ELF-1 (cell line): ENCODE results near the gene SMYD2.
"Not testable (repeated sequence)": the region's sequence is repeated elsewhere in the genome, so short reads cannot be mapped to it uniquely, and the experiment has no call there.

Experiments used
- DNase-seq: peaks from one replicate; pipeline ENCODE4 v3.0.0-alpha.2; 2016; ENCODE audit warnings: low read depth, low spot score

SMYD2 gene

GRCh38 chr1:214271995-214272731 lies 8.8 kb upstream of the SMYD2 start:
- DNase-seq = no peak

DNA sequence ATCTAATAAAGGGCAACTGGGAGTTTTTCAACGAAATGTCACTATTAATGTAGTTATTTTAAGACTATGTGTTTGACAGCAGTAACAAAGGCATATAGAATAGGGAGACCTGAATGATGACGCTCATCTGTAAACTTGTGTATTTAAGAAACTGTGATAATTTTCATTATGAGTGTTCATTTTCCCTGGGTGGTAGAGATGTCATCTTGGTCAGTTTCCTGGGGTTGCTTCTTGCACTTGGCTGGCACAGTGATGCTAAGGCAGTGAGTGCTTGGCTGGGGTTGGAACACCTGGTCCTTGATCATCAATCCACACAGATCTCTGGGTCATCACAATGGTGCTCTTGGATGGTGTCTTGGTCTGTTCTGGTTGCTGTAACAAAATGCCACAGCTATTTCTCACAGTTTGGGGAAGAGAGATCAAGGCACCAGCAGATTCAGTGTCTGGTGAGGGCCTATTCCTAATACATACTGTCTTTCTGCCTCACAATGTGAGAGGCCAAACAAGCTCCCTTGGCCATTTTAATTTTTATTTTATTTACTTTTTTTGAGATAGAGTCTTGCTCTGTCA lies 7.9 kb upstream of the SMYD2 start:
- DNase-seq = no peak

GRCh38 chr1:214275700-214276099 lies 5.3 kb upstream of the SMYD2 start:
- DNase-seq = not testable (repeated sequence)

DNA sequence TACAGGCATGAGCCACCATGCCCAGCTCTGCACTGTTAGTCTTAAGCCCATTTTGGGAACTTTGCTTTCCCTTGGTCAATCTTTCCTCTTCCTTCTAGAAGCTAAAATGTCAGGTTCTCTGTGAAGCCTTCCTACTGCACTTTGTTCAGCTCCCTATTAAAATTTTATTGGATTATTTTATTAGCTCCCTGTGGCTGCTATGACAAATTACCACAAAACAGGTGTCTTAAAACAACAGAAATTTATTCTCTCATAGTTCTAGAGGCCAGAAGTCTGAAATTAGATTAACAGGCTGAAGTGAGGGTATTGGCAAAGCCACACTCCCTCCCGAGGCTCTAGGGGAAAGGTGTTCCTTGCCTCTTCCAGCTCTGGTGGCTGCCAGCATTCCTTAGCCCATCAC lies 4.2 kb upstream of the SMYD2 start:
- DNase-seq = no peak

- DNase-seq = no peak
These were observed 3.0 kb upstream of the SMYD2 start for GRCh38 chr1:214277704-214278635.

GRCh38 chr1:214280386-214281020 lies 456 bp upstream of the SMYD2 start:
- peak; percentile 77 for DNase-seq

- peak; percentile 44 for DNase-seq
These were observed 1.0 kb downstream of the SMYD2 start for GRCh38 chr1:214281720-214282629.

GRCh38 chr1:214282630-214283242 lies 1.8 kb downstream of the SMYD2 start:
- DNase-seq = no peak

DNA sequence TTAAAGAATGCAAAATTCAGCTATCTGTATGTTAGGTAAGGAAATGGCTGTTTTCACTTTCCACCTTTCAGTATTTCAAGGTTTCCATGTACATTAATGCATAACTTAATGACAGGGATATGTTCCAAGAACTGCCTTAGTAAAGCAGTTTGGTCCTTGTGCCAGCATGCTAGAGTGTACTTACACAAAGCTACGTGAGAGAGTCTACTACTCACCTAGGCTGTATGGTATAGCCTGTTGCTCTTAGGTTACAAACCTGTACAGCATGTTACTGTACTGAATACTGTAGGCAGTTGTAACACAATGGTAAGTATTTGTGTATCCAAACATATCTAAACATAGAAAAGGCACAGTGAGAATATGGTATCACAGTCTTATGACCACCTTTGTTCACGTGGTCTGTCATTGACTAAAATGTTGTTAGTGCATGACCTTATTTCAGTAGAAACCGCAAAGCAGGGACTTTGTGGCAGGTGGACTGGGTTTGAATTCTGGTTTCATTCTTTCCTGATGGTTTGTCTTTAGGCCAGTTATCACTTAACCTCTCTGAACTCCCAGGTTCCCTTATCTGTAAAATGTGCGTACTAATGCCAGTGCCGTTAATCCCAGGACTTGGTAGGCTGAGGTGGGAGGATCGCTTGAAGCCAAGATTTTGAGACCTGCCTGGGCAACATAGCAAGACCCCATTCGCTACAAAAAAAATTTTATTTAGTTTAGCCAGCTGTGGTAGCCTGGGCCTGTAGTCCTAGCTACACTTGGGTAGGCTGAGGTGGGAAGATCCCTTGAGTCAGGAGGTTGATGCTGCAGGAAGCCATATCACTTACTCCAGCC lies 4.9 kb downstream of the SMYD2 start:
- no peak for DNase-seq

DNA sequence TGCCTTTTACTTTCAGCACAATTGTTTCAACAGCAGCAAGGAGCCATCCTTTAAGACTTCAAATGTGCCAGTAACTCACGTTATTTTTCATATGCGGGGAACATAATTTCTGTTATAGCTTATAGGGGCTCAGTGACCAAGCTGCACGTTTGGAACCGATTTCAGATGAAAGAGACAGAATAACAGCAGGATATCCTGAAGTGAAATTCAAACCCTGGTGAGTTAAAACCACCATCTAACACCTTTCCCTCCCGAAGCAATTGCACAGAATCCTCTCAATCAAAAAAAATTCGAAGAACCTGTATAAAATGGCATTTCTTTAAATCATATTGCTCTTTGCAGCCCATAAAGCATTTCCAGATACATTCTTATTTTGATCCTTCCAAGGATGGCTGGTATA lies 6.9 kb downstream of the SMYD2 start:
- no peak for DNase-seq

DNA sequence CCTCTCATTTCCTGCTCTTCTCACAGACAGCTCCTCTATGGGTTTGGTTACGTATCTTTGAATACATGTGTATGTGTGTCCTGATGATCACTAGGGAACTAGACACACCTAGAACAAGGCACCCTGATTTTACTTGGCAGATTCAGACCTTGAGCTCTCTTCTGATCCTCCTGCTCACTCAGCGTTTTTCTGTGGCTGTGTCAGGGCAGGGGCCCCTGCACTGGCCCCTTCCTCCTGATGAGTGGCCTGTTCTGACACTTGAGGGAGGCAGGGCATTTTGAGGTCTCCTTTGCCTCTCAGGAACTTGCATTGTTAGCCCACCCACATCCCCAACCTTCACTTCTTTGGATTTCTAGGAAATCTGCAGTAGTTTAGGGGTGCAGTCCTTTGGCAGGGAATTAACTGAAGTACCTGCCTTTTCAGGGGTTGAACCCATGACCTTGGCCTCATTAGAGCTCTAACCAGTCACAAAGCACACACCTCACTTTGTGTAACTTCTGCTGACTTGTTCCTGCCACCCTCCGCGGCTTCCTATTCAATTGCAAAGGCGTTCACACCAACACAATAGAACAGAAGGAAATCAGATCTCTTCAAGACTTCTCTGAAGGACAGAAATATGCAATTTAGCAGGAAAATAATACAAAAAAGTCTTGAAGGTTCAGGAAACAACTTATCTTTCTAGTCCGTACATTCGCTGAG lies 8.8 kb downstream of the SMYD2 start:
- peak; percentile 58 for DNase-seq

GRCh38 chr1:214290424-214291037 lies 9.6 kb downstream of the SMYD2 start:
- DNase-seq = no peak

- no peak for DNase-seq
These were observed 11.4 kb downstream of the SMYD2 start for GRCh38 chr1:214292322-214292721.

GRCh38 chr1:214295934-214296333 lies 15.0 kb downstream of the SMYD2 start:
- no peak for DNase-seq

- peak; percentile 51 for DNase-seq
These were observed 16.1 kb downstream of the SMYD2 start for GRCh38 chr1:214296860-214297745.

- DNase-seq = no peak
These were observed 19.3 kb downstream of the SMYD2 start for GRCh38 chr1:214300149-214300780.

DNA sequence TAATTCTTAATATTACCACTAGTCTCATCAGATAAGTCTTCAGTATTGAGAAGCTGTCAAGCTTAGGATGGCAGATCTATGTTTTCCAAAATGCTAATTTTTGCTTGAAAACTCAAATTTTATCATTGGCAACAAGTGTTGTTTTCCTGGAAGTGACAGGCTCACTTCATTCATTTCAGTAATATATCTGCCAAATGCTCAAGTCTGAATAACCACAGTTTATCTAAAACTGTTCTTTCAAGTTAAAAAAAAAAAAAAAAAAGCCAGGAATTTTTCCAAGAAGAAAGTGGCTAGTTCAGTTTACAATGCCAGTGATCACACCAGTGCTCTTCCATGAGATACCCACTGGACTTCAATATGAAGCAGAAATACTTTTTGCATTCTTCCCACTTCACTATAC lies 20.6 kb downstream of the SMYD2 start:
- no peak for DNase-seq
